ENCODE measurements around the gene KRTAP3-3.

KRTAP3-3 gene

DNA sequence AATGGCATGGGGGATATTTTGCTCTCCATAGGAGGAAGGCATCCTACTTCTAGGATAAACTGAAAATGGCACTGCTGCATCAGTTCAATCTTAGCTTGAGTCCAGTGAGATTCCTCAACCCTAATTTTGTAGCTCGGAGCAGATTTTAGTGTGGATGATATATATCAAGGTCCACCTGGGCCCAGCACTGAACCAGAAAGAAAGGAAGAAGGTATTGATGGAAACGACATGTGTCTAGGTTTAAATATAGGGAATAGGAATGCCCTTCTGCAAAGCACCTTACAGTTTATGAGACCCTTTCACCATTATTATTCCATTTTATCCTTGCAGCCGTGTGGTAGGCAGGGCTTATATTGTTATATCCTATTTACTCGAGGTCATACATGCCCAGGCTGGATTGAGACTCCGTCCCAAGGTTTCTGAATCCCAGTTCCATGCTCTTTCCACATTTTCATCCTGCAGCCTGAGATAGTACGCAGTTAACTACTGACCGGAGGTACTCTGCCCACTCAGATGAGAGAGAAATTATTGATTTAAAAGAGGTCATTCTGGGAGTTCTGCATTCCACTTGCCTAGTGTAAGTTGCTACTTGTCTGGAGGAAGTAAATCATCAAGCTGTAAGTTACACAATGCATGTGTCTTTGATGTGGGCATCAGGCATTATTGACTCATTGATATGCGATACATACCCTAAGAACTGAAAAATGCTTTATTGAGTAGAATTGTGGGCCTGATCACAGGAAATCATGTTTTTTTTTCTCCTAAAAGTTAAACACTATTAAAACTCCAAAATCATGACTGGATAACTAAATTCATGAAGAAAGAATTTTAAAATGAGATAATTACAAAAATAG is 37.3 kb downstream of the KRTAP3-3 start:
- DNase-seq = no peak

GRCh38 chr17:40953881-40954280 is 40.1 kb downstream of the KRTAP3-3 start:
- DNase-seq = no peak

- DNase-seq = no peak
Measured at GRCh38 chr17:40952661-40953060, 41.3 kb downstream of the KRTAP3-3 start.

- no peak for DNase-seq
Measured at GRCh38 chr17:40952154-40952553, 41.8 kb downstream of the KRTAP3-3 start.

DNA sequence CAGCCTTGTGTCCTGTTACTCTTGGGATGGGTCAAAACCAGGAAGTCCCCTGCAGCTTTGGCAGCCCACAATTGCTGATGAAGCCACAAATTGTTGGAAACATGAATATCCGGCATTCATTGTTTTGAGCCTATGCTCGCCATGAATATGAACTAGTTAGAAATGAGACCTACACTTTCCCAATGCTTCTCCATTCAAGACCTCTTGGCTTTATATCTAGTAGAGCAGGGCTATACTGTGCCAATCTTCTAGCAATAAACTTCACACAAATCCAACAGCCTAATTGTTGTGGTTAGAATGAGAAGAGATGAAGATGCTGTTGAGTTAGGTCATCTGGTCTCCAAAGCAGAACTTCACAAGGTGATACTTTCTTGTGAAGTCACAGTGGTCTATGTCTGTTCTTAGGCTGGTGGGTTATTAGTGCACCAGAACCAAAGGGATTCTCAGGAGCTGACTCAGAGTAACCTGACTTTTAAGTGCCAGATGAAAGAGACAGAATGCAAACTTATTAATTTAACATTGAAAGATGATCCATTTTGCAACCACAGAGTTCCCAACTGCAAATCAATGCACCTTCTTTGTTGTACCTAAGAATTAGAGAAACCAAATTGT is 42.8 kb downstream of the KRTAP3-3 start:
- no peak for DNase-seq

GRCh38 chr17:40950176-40950575 is 43.8 kb downstream of the KRTAP3-3 start:
- DNase-seq = no peak

- DNase-seq = peak; percentile 55
Measured at GRCh38 chr17:40949418-40949817, 44.5 kb downstream of the KRTAP3-3 start.

DNA sequence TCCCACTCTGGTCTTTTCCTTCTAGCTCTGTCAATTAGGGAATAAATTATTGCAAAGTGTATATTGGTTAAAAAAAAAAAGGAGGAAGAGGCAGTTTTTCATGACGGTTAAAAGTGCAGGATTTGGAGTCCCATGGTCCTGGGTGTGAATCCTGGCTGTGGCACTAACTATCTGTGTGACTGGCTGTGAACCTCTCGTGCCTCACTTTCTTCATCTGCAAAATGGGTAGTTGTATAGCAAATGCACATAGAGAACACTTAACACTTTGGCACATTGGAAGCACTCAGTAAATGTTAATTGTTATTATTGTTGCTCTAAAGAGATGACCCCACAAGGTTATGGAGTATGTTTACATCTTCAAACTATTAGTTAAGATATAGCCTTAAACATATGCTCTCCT is 46.0 kb downstream of the KRTAP3-3 start:
- no peak for DNase-seq

GRCh38 chr17:40945414-40945813 is 48.5 kb downstream of the KRTAP3-3 start:
- DNase-seq = no peak

GRCh38 chr17:40944531-40944930 is 49.4 kb downstream of the KRTAP3-3 start:
- DNase-seq = no peak
